GM23248 (cell line): ENCODE results near the gene COL13A1. TPM values are rescaled to one million over a fixed set of nuclear protein-coding genes. Genes with fewer than 3 reads are reported as not detected.

ENCODE experiments used
- DNase-seq: peaks from one replicate; pipeline ENCODE4 v3.0.0-alpha.2; 2015
- H2AFZ ChIP-seq: fragments of 200-600 bp; sonication (generic); 2 replicates; pipeline ENCODE4 v1.6.1; 2016; ENCODE audit warnings: antibody characterized with exemption
- H3F3A ChIP-seq: fragments of 200-600 bp; sonication (generic); 2 replicates; pipeline ENCODE4 v1.6.1; 2016; ENCODE audit warnings: mild to moderate bottlenecking, antibody characterized with exemption, mixed run types; ENCODE audit not compliant: insufficient read depth
- H3K27ac ChIP-seq: fragments of 200-600 bp; sonication (generic); 2 replicates; pipeline ENCODE4 v1.5.1; 2016; ENCODE audit warnings: mild to moderate bottlenecking
- H3K27me3 ChIP-seq: fragments of 200-600 bp; sonication (generic); replicated peaks from 2 replicates; pipeline ENCODE4 v1.6.1; 2016; ENCODE audit warnings: mild to moderate bottlenecking; ENCODE audit not compliant: insufficient read depth
- H3K36me3 ChIP-seq: fragments of 200-600 bp; sonication (generic); 2 replicates; pipeline ENCODE4 v1.6.1; 2016; ENCODE audit warnings: low read depth, mild to moderate bottlenecking
- H3K4me1 ChIP-seq: fragments of 200-600 bp; sonication (generic); 2 replicates; pipeline ENCODE4 v1.6.1; 2016; ENCODE audit warnings: mild to moderate bottlenecking; ENCODE audit not compliant: insufficient read depth
- H3K4me2 ChIP-seq: fragments of 200-600 bp; sonication (generic); one replicate; pipeline ENCODE4 v1.6.1; 2016; ENCODE audit warnings: mild to moderate bottlenecking; ENCODE audit not compliant: unreplicated experiment
- H3K4me3 ChIP-seq: fragments of 200-600 bp; sonication (generic); 2 replicates; pipeline ENCODE4 v1.5.1; 2016; ENCODE audit warnings: mild to moderate bottlenecking
- H3K79me2 ChIP-seq: fragments of 200-600 bp; sonication (generic); 2 replicates; pipeline ENCODE4 v1.6.1; 2016; ENCODE audit warnings: mild to moderate bottlenecking; ENCODE audit not compliant: insufficient read depth
- H3K9ac ChIP-seq: fragments of 200-600 bp; sonication (generic); 2 replicates; pipeline ENCODE4 v1.6.1; 2016; ENCODE audit warnings: mild to moderate bottlenecking
- H3K9me2 ChIP-seq: fragments of 200-600 bp; sonication (generic); 2 replicates; pipeline ENCODE4 v1.6.1; 2016; ENCODE audit warnings: mixed run types, mild to moderate bottlenecking, moderate library complexity; ENCODE audit not compliant: insufficient read depth
- H3K9me3 ChIP-seq: fragments of 200-600 bp; sonication (generic); one replicate; pipeline ENCODE4 v1.6.1; 2017; ENCODE audit warnings: low read depth
- H4K20me1 ChIP-seq: fragments of 200-600 bp; sonication (generic); 2 replicates; pipeline ENCODE4 v1.6.0; 2016; ENCODE audit not compliant: insufficient read depth
- EZH2 ChIP-seq: fragments of 200-600 bp; sonication (generic); IDR thresholded peaks from 2 replicates; pipeline ENCODE4 v1.6.1; 2018; ENCODE audit warnings: antibody characterized with exemption, mild to moderate bottlenecking; ENCODE audit not compliant: insufficient read depth, poor library complexity, severe bottlenecking
- EZH2phosphoT487 ChIP-seq: fragments of 200-600 bp; sonication (generic); IDR thresholded peaks from 2 replicates; pipeline ENCODE4 v1.6.1; 2018; ENCODE audit warnings: antibody characterized with exemption, moderate library complexity, mild to moderate bottlenecking, low read depth; ENCODE audit not compliant: insufficient read depth
- WGBS, 2 experiments: methylation state at CpG; one replicate each; pipeline ENCODE4 v1.1.6; 2015 to 2017; ENCODE audit warnings: low lambda C conversion rate in 2 of 2, low coverage in 1 of 2; ENCODE audit errors: missing lambda C conversion rate in 2 of 2; 5-methylcytosine and 5-hydroxymethylcytosine counted together
- in situ Hi-C: fragments of 300-500 bp; cut with MboI; formaldehyde crosslinking; loops from 2 replicates; pipeline ENCODE4 v1.15.0; 2020
- polyA plus RNA-seq: library from polyadenylated mRNA; unstranded; fragments of >200 nt; fragmentation: Nextera tagmentation; extraction: Ambion mirVana; gene quantifications from 2 replicates; pipeline ENCODE4 v1.2.1, GENCODE V29; 2016
- total RNA-seq: library from RNA; depleted of rRNA; stranded (reverse); fragments of >200 nt; shearing (Covaris generic); gene quantifications from 2 replicates; pipeline ENCODE4 v1.2.3, GENCODE V29; 2014

The COL13A1 gene
- total and polyA plus RNA-seq, 2 experiments from 2014 or later = 12.8 to 17.3 TPM

DNA sequence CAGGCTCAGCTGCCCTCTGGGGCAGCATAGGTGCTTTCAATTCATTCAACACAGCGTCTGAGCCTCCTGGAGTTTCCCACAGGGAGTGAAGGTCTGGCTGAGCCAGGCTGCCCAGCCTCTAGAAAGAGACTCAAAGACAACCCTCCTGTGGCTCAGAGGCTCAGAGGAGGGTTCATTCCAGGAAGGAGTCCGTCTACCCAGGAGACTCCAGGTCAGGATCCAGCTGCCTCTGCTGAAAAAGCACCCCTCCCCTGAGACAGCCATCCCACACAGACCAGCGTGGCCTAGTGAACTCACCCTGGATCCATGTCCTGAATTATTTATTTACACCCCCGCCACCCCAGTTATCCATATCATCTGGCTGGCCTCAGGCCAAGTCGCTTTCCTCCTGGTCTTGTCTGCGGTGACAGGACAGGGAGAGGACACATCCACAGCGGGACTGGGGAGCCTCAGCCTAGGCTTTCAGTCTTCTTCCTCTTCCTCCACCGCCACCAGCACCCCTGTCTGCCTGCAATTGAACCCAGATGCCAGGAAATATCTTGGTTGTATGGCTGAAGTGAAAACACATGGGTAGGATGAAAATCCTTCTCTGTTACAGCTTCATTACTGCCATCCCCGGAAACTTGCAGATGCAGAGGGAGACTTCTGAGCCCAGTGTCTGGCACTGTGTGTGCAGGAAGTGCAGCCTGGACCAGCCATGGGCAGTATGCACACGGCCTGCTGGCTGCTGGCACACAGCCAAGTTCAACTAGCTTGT is 44.0 kb upstream of the COL13A1 start:
- H3K4me2 ChIP-seq = no peak overlapping the region

DNA sequence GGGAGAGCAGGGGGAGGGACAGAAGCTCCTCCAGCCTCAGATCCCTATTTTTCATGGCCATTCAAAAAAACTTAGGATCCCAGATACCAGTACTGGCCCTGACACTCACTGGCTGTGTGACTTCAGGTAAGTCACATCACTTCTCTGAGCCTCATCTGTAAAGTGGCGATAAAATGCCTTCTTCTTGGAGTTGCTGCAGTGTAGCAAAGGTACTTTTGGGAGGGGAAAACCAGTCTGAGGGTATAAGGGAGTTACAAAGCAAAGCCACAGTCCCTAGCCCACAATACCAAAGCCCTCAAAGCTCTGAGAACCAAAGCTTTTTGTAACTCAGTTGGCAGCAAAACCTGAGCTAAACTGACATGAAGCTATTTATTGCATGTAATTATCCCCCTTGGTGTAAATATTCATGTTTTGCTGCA is 43.4 kb upstream of the COL13A1 start:
- Histone ChIP-seq H3F3A (0 out of 2 replicates have a peak, but pooled peaks cover 7% of the 10 kb centered on the region), H3K36me3 (no peaks in the 10 kb centered on the region), H3K27ac (no peak overlapping the region), H3K9ac (no peak overlapping the region), H3K4me1 (peaks cover 8% of the 10 kb centered on the region), H3K9me2 (no peaks in the 10 kb centered on the region), H2AFZ (no peak overlapping the region), H3K4me3 (no peak overlapping the region), H3K4me2 (no peak overlapping the region), H4K20me1 (no peaks in the 10 kb centered on the region), H3K79me2 (no peaks in the 10 kb centered on the region), H3K27me3 (0 out of 2 replicates have a peak, but pooled peaks cover 8% of the 10 kb centered on the region), H3K9me3 (no peaks in the 10 kb centered on the region)
- no peak for TF ChIP-seq EZH2
- TF ChIP-seq EZH2phosphoT487 = no peak
- in situ Hi-C loops = no loop called here
- no peak for DNase-seq
- WGBS, 2 experiments = 93 to 100% methylated on average over 1 of the region's 1 CpG

More for the DNA sequence above, 44.0 kb upstream of the COL13A1 start:
- in situ Hi-C loops = no loop called here
- DNase-seq = peak; percentile 53
- H3K79me2 ChIP-seq = no peaks in the 10 kb centered on the region
- no peak overlapping the region for H3K4me3 ChIP-seq
- H3K9me2 ChIP-seq = no peaks in the 10 kb centered on the region
- no peak overlapping the region for H3K27ac ChIP-seq
- no peaks in the 10 kb centered on the region for H3K36me3 ChIP-seq
- H4K20me1 ChIP-seq = no peaks in the 10 kb centered on the region
- WGBS, 2 experiments = 33 to 39% methylated on average over 10 of the region's 10 CpGs
- no peak overlapping the region for H2AFZ ChIP-seq
- 0 out of 2 replicates have a peak, but pooled peaks cover 12% of the 10 kb centered on the region for H3K27me3 ChIP-seq
- H3F3A ChIP-seq = 0 out of 2 replicates have a peak, but pooled peaks cover 7% of the 10 kb centered on the region
- H3K4me1 ChIP-seq = peaks cover 8% of the 10 kb centered on the region
- TF ChIP-seq EZH2phosphoT487 (no peak), EZH2 (no peak)
- H3K9me3 ChIP-seq = no peaks in the 10 kb centered on the region
- H3K9ac ChIP-seq = no peak overlapping the region

DNA sequence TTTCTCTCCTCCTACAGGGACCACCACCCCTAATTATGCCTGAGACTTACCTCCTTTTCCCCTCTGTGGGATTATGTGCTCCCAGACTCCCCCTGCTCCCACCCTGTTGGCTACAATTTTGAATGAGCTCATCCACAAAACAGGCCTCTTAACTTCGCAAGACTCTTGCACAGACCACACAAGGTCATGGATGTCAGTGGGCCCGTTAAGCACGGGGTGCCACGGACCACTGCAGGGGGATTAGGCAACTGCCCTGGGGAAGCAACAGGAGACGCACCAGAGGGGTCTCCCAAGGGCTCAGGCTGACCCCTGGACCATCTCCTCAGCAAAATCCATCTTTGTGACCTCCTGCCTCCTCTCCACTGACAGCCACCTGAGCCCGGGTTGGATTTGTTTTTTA is 42.1 kb upstream of the COL13A1 start:
- Histone ChIP-seq H3K79me2 (no peaks in the 10 kb centered on the region), H3K9me2 (no peaks in the 10 kb centered on the region), H3K27ac (no peak overlapping the region), H3K4me3 (no peak overlapping the region), H3K9me3 (no peaks in the 10 kb centered on the region), H4K20me1 (no peaks in the 10 kb centered on the region), H3K4me1 (peaks cover 8% of the 10 kb centered on the region), H3K36me3 (no peaks in the 10 kb centered on the region), H3K9ac (no peak overlapping the region), H3K4me2 (no peak overlapping the region), H3K27me3 (0 out of 2 replicates have a peak, but pooled peaks cover 5% of the 10 kb centered on the region), H3F3A (0 out of 2 replicates have a peak, but pooled peaks cover 7% of the 10 kb centered on the region), H2AFZ (no peak overlapping the region)
- TF ChIP-seq EZH2 = no peak
- no peak for TF ChIP-seq EZH2phosphoT487
- DNase-seq = no peak
- WGBS, 2 experiments = 52 to 57% methylated on average over 6 of the region's 6 CpGs
- in situ Hi-C loops = no loop called here

GRCh38 chr10:69760072-69760471 is 41.6 kb upstream of the COL13A1 start:
- Histone ChIP-seq H3K27ac (no peak overlapping the region), H3K9me2 (no peaks in the 10 kb centered on the region), H3F3A (0 out of 2 replicates have a peak, but pooled peaks cover 7% of the 10 kb centered on the region), H3K9ac (no peak overlapping the region), H3K4me1 (peaks cover 8% of the 10 kb centered on the region), H3K4me3 (no peak overlapping the region), H3K27me3 (0 out of 2 replicates have a peak, but pooled peaks cover 5% of the 10 kb centered on the region), H4K20me1 (no peaks in the 10 kb centered on the region), H3K36me3 (no peaks in the 10 kb centered on the region), H3K9me3 (no peaks in the 10 kb centered on the region), H3K4me2 (no peak overlapping the region), H2AFZ (no peak overlapping the region), H3K79me2 (no peaks in the 10 kb centered on the region)
- TF ChIP-seq EZH2 = no peak
- no peak for TF ChIP-seq EZH2phosphoT487
- in situ Hi-C loops = no loop called here
- no peak for DNase-seq
- 67 to 73% methylated on average over 5 of the region's 5 CpGs for WGBS, 2 experiments
